Astrocyte (in vitro differentiated cells and primary cell): ENCODE measurements around the gene GDAP1L1. TPM values are rescaled to one million over a fixed set of nuclear protein-coding genes. Genes with fewer than 3 reads are reported as not detected.

Experiments used
- DNase-seq: peaks from one replicate; pipeline ENCODE4 v3.0.0-alpha.2; 2010; ENCODE audit warnings: low read depth
- FAIRE-seq: peaks from 2 replicates; lab custom pipeline; 2011; peaks lifted over from hg19 to GRCh38; lab: Jason Lieb, UNC
- H2AFZ ChIP-seq: 2 replicates; pipeline ENCODE4 v1.6.0; 2012; ENCODE audit warnings: low read depth, low read length, inconsistent platforms
- H3K27ac ChIP-seq: 2 replicates; pipeline ENCODE4 v1.5.1; 2011; ENCODE audit warnings: low read depth, low read length, inconsistent platforms
- H3K27me3 ChIP-seq: 2 replicates; pipeline ENCODE4 v1.6.0; 2011; ENCODE audit warnings: low read length, inconsistent platforms; ENCODE audit not compliant: insufficient read depth
- H3K36me3 ChIP-seq: 2 replicates; pipeline ENCODE4 v1.5.1; 2011; ENCODE audit warnings: low read length, inconsistent platforms; ENCODE audit not compliant: insufficient read depth
- H3K4me1 ChIP-seq: 2 replicates; pipeline ENCODE4 v1.5.1; 2011; ENCODE audit warnings: low read length, inconsistent platforms; ENCODE audit not compliant: insufficient read depth
- H3K4me2 ChIP-seq: 2 replicates; pipeline ENCODE4 v1.6.0; 2012; ENCODE audit warnings: low read length, inconsistent platforms
- H3K4me3 ChIP-seq: 2 replicates; pipeline ENCODE4 v1.5.1; 2011; ENCODE audit warnings: low read depth, mild to moderate bottlenecking, low read length, inconsistent platforms; ENCODE audit not compliant: insufficient read depth
- H3K79me2 ChIP-seq: 2 replicates; pipeline ENCODE4 v1.6.0; 2012; ENCODE audit warnings: mild to moderate bottlenecking, low read length, inconsistent platforms; ENCODE audit not compliant: insufficient read depth
- H3K9ac ChIP-seq: 2 replicates; pipeline ENCODE4 v1.6.0; 2012; ENCODE audit warnings: mild to moderate bottlenecking, low read length, inconsistent platforms
- H3K9me3 ChIP-seq: 2 replicates; pipeline ENCODE4 v1.5.1; 2012; ENCODE audit warnings: low read depth, mild to moderate bottlenecking, low read length, inconsistent platforms; ENCODE audit not compliant: insufficient read depth
- H4K20me1 ChIP-seq: 2 replicates; pipeline ENCODE4 v1.6.0; 2012; ENCODE audit warnings: low read length, inconsistent platforms; ENCODE audit not compliant: insufficient read depth
- H3K27ac Mint-ChIP-seq: one replicate; pipeline ENCODE4 v1.8.0; 2021; ENCODE audit warnings: mild to moderate bottlenecking, mixed read lengths; ENCODE audit not compliant: unreplicated experiment
- H3K27me3 Mint-ChIP-seq: one replicate; pipeline ENCODE4 v1.8.0; 2021; ENCODE audit warnings: low read depth, mixed read lengths; ENCODE audit not compliant: unreplicated experiment
- H3K36me3 Mint-ChIP-seq: one replicate; pipeline ENCODE4 v1.8.0; 2021; ENCODE audit warnings: low read depth, mixed read lengths; ENCODE audit not compliant: unreplicated experiment
- H3K4me1 Mint-ChIP-seq: one replicate; pipeline ENCODE4 v1.8.0; 2021; ENCODE audit warnings: low read depth, mixed read lengths; ENCODE audit not compliant: unreplicated experiment
- H3K4me3 Mint-ChIP-seq: one replicate; pipeline ENCODE4 v1.8.0; 2021; ENCODE audit warnings: mild to moderate bottlenecking, moderate library complexity, mixed read lengths; ENCODE audit not compliant: unreplicated experiment
- H3K9me3 Mint-ChIP-seq: one replicate; pipeline ENCODE4 v1.8.0; 2021; ENCODE audit warnings: mild to moderate bottlenecking, mixed read lengths; ENCODE audit not compliant: unreplicated experiment
- EZH2 ChIP-seq: IDR thresholded peaks from 2 replicates; pipeline ENCODE4 v1.6.1; 2012; ENCODE audit warnings: mild to moderate bottlenecking, low read length, inconsistent platforms; ENCODE audit not compliant: insufficient read depth
- total RNA-seq: library from RNA; stranded (reverse); gene quantifications from 2 replicates; pipeline ENCODE4 v1.2.1, GENCODE V29; 2021
- TF ChIP-seq, protein P1 (sequence below): IDR thresholded peaks from 2 replicates; pipeline ENCODE4 v1.5.1; 2011; ENCODE audit warnings: low read depth, mild to moderate bottlenecking, inconsistent platforms, low read length, moderate library complexity; ENCODE audit not compliant: insufficient read depth

GDAP1L1 gene
- total RNA-seq, 1 donor from 2014 or later, result 0.64 TPM

DNA sequence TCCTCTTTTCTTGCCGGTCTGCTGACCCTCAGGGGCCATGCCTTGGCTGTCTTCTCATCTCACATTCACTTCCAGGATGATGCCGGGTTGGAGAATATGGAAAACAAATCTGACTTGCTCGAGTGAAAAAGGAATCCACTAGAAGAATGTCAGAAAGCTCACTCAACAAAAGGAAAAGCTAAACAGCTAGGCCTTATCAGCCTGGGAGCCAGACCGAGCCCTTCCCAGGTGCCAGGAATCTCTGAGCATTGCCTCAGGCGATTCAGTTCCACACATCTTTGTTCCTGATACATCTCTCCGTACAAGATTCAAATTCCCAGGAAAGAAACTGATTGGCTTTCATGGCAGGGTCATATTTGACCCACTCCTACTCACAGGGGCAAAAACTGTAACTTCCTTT, 27.3 kb upstream of the GDAP1L1 start:
- H3K9ac ChIP-seq, result no peak overlapping the region
- H3K4me1 ChIP-seq, result no peaks in the 10 kb centered on the region
- Mint-ChIP-seq H3K4me1 (peaks cover 27% of the 10 kb centered on the region), H3K36me3 (no peaks in the 10 kb centered on the region), H3K27me3 (peaks cover 4% of the 10 kb centered on the region), H3K9me3 (no peaks in the 10 kb centered on the region), H3K4me3 (no peak overlapping the region), H3K27ac (peak overlapping the region; percentile 74)
- no peaks in the 10 kb centered on the region for H3K79me2 ChIP-seq
- H4K20me1 ChIP-seq, result no peaks in the 10 kb centered on the region
- DNase-seq (no peak), FAIRE-seq (no peak)
- H3K9me3 ChIP-seq, result no peaks in the 10 kb centered on the region
- no peak overlapping the region for H3K4me3 ChIP-seq
- H3K27ac ChIP-seq, result no peak overlapping the region
- H3K36me3 ChIP-seq, result no peaks in the 10 kb centered on the region
- no peaks in the 10 kb centered on the region for H3K27me3 ChIP-seq
- H3K4me2 ChIP-seq, result no peak overlapping the region
- no peak overlapping the region for H2AFZ ChIP-seq
- TF ChIP-seq, protein P1, sequence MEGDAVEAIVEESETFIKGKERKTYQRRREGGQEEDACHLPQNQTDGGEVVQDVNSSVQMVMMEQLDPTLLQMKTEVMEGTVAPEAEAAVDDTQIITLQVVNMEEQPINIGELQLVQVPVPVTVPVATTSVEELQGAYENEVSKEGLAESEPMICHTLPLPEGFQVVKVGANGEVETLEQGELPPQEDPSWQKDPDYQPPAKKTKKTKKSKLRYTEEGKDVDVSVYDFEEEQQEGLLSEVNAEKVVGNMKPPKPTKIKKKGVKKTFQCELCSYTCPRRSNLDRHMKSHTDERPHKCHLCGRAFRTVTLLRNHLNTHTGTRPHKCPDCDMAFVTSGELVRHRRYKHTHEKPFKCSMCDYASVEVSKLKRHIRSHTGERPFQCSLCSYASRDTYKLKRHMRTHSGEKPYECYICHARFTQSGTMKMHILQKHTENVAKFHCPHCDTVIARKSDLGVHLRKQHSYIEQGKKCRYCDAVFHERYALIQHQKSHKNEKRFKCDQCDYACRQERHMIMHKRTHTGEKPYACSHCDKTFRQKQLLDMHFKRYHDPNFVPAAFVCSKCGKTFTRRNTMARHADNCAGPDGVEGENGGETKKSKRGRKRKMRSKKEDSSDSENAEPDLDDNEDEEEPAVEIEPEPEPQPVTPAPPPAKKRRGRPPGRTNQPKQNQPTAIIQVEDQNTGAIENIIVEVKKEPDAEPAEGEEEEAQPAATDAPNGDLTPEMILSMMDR, result no peak
- no peak for TF ChIP-seq EZH2

DNA sequence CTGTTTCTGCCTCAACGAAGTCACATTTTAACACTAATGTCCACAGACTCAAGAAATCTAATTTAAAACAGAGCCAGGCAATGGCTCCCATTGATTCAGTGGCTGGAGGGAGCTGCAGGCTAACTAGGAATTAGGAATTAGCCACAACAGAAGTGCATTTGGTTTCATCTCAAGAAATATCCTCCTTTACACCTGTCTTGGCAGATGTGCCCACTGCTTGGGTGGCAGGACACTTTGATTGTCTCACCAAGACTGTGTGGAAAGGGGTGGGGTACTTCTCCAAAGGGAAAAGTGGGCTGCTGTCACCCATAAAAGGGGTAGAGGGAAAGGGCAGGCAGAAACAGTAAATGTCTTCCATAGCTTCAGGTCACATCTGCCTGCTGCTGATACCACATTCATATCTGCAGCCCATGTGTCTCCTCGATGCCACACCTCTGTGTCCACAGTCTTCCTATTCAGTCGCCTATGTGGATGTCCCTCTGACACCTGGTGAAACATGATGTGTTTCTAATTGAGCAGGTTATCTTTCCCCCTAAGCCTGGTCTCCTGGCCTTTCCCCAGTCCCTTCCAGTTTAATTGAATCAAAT, 25.6 kb upstream of the GDAP1L1 start:
- Histone ChIP-seq H4K20me1 (no peaks in the 10 kb centered on the region), H2AFZ (no peak overlapping the region)
- FAIRE-seq, result no peak

DNA sequence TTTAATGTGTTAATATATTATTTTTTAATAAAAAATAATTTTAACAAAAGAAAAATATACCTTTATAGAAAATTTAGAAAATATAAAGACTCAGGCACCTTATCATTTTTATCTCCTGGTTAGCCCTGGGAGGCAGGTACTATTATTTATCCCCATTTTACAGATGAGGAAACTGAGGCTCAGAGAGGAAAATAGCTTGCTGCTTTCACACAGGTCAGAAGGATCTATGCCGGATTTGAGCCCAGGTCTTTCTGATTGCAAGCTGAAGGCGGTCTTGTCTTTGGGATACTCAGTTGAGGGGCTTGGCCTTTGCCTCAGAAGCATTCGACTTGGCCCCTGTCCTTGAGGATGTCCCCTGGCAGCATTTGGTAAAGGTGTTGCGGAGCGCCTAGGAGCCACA, 25.1 kb upstream of the GDAP1L1 start:
- Histone ChIP-seq H3K27me3 (no peaks in the 10 kb centered on the region), H3K4me1 (no peaks in the 10 kb centered on the region), H3K36me3 (no peaks in the 10 kb centered on the region), H3K4me2 (no peak overlapping the region), H3K4me3 (no peak overlapping the region), H3K27ac (no peak overlapping the region), H3K79me2 (no peaks in the 10 kb centered on the region), H3K9ac (no peak overlapping the region), H4K20me1 (no peaks in the 10 kb centered on the region), H2AFZ (no peak overlapping the region), H3K9me3 (no peaks in the 10 kb centered on the region)
- H3K9me3 Mint-ChIP-seq, result no peaks in the 10 kb centered on the region
- peaks cover 27% of the 10 kb centered on the region for H3K4me1 Mint-ChIP-seq
- H3K27ac Mint-ChIP-seq, result no peak overlapping the region
- FAIRE-seq (no peak), DNase-seq (no peak)
- H3K4me3 Mint-ChIP-seq, result no peak overlapping the region
- H3K36me3 Mint-ChIP-seq, result no peaks in the 10 kb centered on the region
- TF ChIP-seq, protein P1, result no peak
- TF ChIP-seq EZH2, result no peak
- H3K27me3 Mint-ChIP-seq, result peaks cover 4% of the 10 kb centered on the region

More for the DNA sequence above, 25.6 kb upstream of the GDAP1L1 start:
- H3K36me3 ChIP-seq, result no peaks in the 10 kb centered on the region
- H3K4me3 Mint-ChIP-seq, result no peak overlapping the region
- no peak overlapping the region for H3K27ac ChIP-seq
- no peaks in the 10 kb centered on the region for H3K4me1 ChIP-seq
- peaks cover 4% of the 10 kb centered on the region for H3K27me3 Mint-ChIP-seq
- H3K4me1 Mint-ChIP-seq, result peaks cover 27% of the 10 kb centered on the region
- no peaks in the 10 kb centered on the region for H3K9me3 Mint-ChIP-seq
- no peak overlapping the region for H3K27ac Mint-ChIP-seq
- DNase-seq, result no peak
- no peaks in the 10 kb centered on the region for H3K27me3 ChIP-seq
- H3K4me3 ChIP-seq, result no peak overlapping the region
- TF ChIP-seq, protein P1, result no peak
- TF ChIP-seq EZH2, result no peak
- no peak overlapping the region for H3K4me2 ChIP-seq
- H3K79me2 ChIP-seq, result no peaks in the 10 kb centered on the region
- no peaks in the 10 kb centered on the region for H3K36me3 Mint-ChIP-seq
- H3K9ac ChIP-seq, result no peak overlapping the region
- no peaks in the 10 kb centered on the region for H3K9me3 ChIP-seq
